Loucy (cell line): Measurements from ENCODE around the gene SDCBP2.

Source experiments
- H2AFZ ChIP-seq: fragments of 200-600 bp; sonication (generic); 2 replicates; pipeline ENCODE4 v1.6.0; 2016; ENCODE audit warnings: antibody characterized with exemption, mild to moderate bottlenecking, low read length, moderate library complexity
- H3F3A ChIP-seq: fragments of 200-600 bp; 2 replicates; pipeline ENCODE4 v1.6.0; 2016; ENCODE audit warnings: antibody characterized with exemption, low read depth, mild to moderate bottlenecking
- H3K27me3 ChIP-seq: fragments of 200-600 bp; sonication (generic); 2 replicates; pipeline ENCODE4 v1.6.1; 2014; ENCODE audit warnings: low read length, mild to moderate bottlenecking; ENCODE audit not compliant: insufficient read depth, poor library complexity, severe bottlenecking
- H3K36me3 ChIP-seq: fragments of 200-600 bp; sonication (generic); 2 replicates; pipeline ENCODE4 v1.6.1; 2016; ENCODE audit warnings: low read length; ENCODE audit not compliant: insufficient read depth
- H3K4me1 ChIP-seq: fragments of 200-600 bp; sonication (generic); 2 replicates; pipeline ENCODE4 v1.5.1; 2014; ENCODE audit warnings: low read length, mild to moderate bottlenecking; ENCODE audit not compliant: insufficient read depth, poor library complexity, severe bottlenecking
- H3K4me2 ChIP-seq: fragments of 200-600 bp; sonication (generic); 2 replicates; pipeline ENCODE4 v1.6.0; 2014; ENCODE audit warnings: antibody characterized with exemption, low read length, low read depth, mild to moderate bottlenecking; ENCODE audit not compliant: poor library complexity, severe bottlenecking
- H3K4me3 ChIP-seq: fragments of 200-600 bp; sonication (generic); 2 replicates; pipeline ENCODE4 v1.5.1; 2014; ENCODE audit warnings: low read length, mild to moderate bottlenecking, mixed read lengths; ENCODE audit not compliant: poor library complexity, severe bottlenecking
- H3K79me2 ChIP-seq: fragments of 200-600 bp; sonication (generic); 2 replicates; pipeline ENCODE4 v1.6.1; 2014; ENCODE audit warnings: low read length; ENCODE audit not compliant: insufficient read depth
- H3K9ac ChIP-seq: fragments of 200-600 bp; sonication (generic); 2 replicates; pipeline ENCODE4 v1.6.0; 2014; ENCODE audit warnings: mild to moderate bottlenecking, low read depth, low read length, moderate library complexity; ENCODE audit not compliant: poor library complexity, severe bottlenecking
- H3K9me2 ChIP-seq: fragments of 200-600 bp; sonication (generic); replicated peaks from 2 replicates; pipeline ENCODE4 v1.6.1; 2016; ENCODE audit warnings: low read depth, low read length, mixed read lengths
- H3K9me3 ChIP-seq: fragments of 200-600 bp; sonication (generic); 2 replicates; pipeline ENCODE4 v1.6.1; 2014; ENCODE audit warnings: mild to moderate bottlenecking, antibody characterized with exemption, low read length, low read depth; ENCODE audit not compliant: insufficient read depth
- H4K20me1 ChIP-seq: fragments of 200-600 bp; sonication (generic); 2 replicates; pipeline ENCODE4 v1.6.0; 2014; ENCODE audit warnings: antibody characterized with exemption, low read length, mild to moderate bottlenecking; ENCODE audit not compliant: insufficient read depth, poor library complexity, severe bottlenecking
- EZH2phosphoT487 ChIP-seq: fragments of 200-600 bp; IDR thresholded peaks from 2 replicates; pipeline ENCODE4 v1.6.1; 2018; ENCODE audit warnings: antibody characterized with exemption, mild to moderate bottlenecking, moderate library complexity, borderline replicate concordance
- TF ChIP-seq, protein P1 (sequence below): fragments of 200-600 bp; sonication (generic); conservative IDR thresholded peaks from 2 replicates; pipeline ENCODE4 v1.5.1; 2014; ENCODE audit warnings: mild to moderate bottlenecking, antibody characterized with exemption, low read length

The SDCBP2 gene

GRCh38 chr20:1310506-1311190, 18.3 kb downstream of the SDCBP2 start:
- peaks cover 5% of the 10 kb centered on the region for H3K4me1 ChIP-seq

DNA sequence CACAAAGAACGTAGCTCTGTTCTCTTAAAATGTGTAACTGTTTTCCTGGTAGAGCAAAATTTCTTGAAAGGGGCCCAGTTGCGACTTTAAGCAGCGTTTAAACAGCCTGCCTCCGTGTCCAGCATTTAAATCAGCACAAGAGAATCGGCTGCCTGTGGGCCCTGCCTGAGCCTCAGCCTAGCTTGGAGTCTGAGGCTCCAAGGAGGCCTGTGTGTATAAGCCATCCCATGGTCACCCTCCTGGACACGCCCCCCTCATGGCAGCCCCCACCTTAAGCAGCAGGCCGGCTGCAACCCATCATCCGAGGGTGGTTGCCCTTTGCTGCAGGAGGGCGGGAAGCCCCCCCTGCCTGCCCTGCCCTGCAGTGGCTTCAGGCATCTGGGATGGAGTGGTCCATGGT, 18.9 kb downstream of the SDCBP2 start:
- no peak overlapping the region for H3K4me3 ChIP-seq
- H3K9me2 ChIP-seq: no peaks in the 10 kb centered on the region
- no peaks in the 10 kb centered on the region for H3K79me2 ChIP-seq
- H4K20me1 ChIP-seq: no peaks in the 10 kb centered on the region
- no peaks in the 10 kb centered on the region for H3K36me3 ChIP-seq
- no peaks in the 10 kb centered on the region for H3K9me3 ChIP-seq
- H3K27me3 ChIP-seq: no peaks in the 10 kb centered on the region
- no peak overlapping the region for H3K9ac ChIP-seq
- H3F3A ChIP-seq: no peaks in the 10 kb centered on the region
- no peak overlapping the region for H2AFZ ChIP-seq
- no peak overlapping the region for H3K4me2 ChIP-seq
- peaks cover 5% of the 10 kb centered on the region for H3K4me1 ChIP-seq
- TF ChIP-seq EZH2phosphoT487: no peak
- TF ChIP-seq, protein P1, sequence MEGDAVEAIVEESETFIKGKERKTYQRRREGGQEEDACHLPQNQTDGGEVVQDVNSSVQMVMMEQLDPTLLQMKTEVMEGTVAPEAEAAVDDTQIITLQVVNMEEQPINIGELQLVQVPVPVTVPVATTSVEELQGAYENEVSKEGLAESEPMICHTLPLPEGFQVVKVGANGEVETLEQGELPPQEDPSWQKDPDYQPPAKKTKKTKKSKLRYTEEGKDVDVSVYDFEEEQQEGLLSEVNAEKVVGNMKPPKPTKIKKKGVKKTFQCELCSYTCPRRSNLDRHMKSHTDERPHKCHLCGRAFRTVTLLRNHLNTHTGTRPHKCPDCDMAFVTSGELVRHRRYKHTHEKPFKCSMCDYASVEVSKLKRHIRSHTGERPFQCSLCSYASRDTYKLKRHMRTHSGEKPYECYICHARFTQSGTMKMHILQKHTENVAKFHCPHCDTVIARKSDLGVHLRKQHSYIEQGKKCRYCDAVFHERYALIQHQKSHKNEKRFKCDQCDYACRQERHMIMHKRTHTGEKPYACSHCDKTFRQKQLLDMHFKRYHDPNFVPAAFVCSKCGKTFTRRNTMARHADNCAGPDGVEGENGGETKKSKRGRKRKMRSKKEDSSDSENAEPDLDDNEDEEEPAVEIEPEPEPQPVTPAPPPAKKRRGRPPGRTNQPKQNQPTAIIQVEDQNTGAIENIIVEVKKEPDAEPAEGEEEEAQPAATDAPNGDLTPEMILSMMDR: no peak

More at GRCh38 chr20:1310506-1311190, 18.3 kb downstream of the SDCBP2 start:
- Histone ChIP-seq H2AFZ (no peak overlapping the region), H3K9me2 (no peaks in the 10 kb centered on the region), H4K20me1 (no peaks in the 10 kb centered on the region), H3F3A (no peaks in the 10 kb centered on the region), H3K27me3 (no peaks in the 10 kb centered on the region), H3K9me3 (no peaks in the 10 kb centered on the region), H3K4me2 (no peak overlapping the region), H3K79me2 (no peaks in the 10 kb centered on the region), H3K9ac (no peak overlapping the region), H3K36me3 (no peaks in the 10 kb centered on the region), H3K4me3 (no peak overlapping the region)
- TF ChIP-seq, protein P1: no peak
- no peak for TF ChIP-seq EZH2phosphoT487

- Histone ChIP-seq H4K20me1 (no peaks in the 10 kb centered on the region), H3F3A (no peaks in the 10 kb centered on the region), H3K9ac (no peak overlapping the region), H3K79me2 (no peaks in the 10 kb centered on the region), H3K9me3 (no peaks in the 10 kb centered on the region), H3K36me3 (no peaks in the 10 kb centered on the region), H3K9me2 (no peaks in the 10 kb centered on the region), H2AFZ (no peak overlapping the region), H3K4me1 (peaks cover 5% of the 10 kb centered on the region), H3K4me3 (no peak overlapping the region), H3K4me2 (no peak overlapping the region), H3K27me3 (no peaks in the 10 kb centered on the region)
- no peak for TF ChIP-seq EZH2phosphoT487
- TF ChIP-seq, protein P1: peak; percentile 19; the same call in 1 of the 2 replicates
Measured at GRCh38 chr20:1309439-1309847, 19.5 kb downstream of the SDCBP2 start.
